Caco-2 (cell line): ENCODE measurements around the gene JUND. TPM values are rescaled to one million over a fixed set of nuclear protein-coding genes. Genes with fewer than 3 reads are reported as not detected.

Experiments used
- BruUV-seq: library from RNA; stranded (reverse); fragments of 400-500 nt; replicated peaks from 2 replicates; lab custom pipeline; 2021; lab: Mats Ljungman, UMichigan
- CTCF ChIA-PET: fragments of 300-600 bp; sonication (Branson Sonifier 250); formaldehyde crosslinking; loops from one replicate; lab custom pipeline; 2022; ENCODE audit warnings: antibody characterized with exemption; lab: Charles Lee
- POLR2A ChIA-PET: fragments of 300-600 bp; sonication (Branson Sonifier 250); formaldehyde crosslinking; loops from one replicate; lab custom pipeline; 2022; ENCODE audit warnings: antibody characterized with exemption; lab: Charles Lee
- DNase-seq, 2 experiments: peaks; one replicate each; pipeline versions ENCODE4 v3.0.0 to v3.0.0-alpha.2; 2020 to 2022
- H3K27me3 ChIP-seq: replicated peaks from 2 replicates; pipeline ENCODE4 v1.6.0; 2011; ENCODE audit warnings: low read length; ENCODE audit not compliant: control insufficient read depth, insufficient read depth
- H3K36me3 ChIP-seq: 2 replicates; pipeline ENCODE4 v1.5.1; 2011; ENCODE audit warnings: low read length; ENCODE audit not compliant: control insufficient read depth, insufficient read depth
- H3K4me1 ChIP-seq: fragments of 250-450 bp; sonication (Bioruptor Pico); 2 replicates; pipeline ENCODE4 v1.5.1; 2020; ENCODE audit warnings: mild to moderate bottlenecking
- H3K4me3 ChIP-seq: 2 replicates; pipeline ENCODE4 v1.5.1; 2011; ENCODE audit warnings: low read depth, mild to moderate bottlenecking, control low read depth, low read length
- H3K9me3 ChIP-seq: fragments of 250-450 bp; sonication (Bioruptor Pico); 2 replicates; pipeline ENCODE4 v1.5.1; 2020; ENCODE audit warnings: mild to moderate bottlenecking, moderate library complexity
- H3K27ac Mint-ChIP-seq: one replicate; pipeline ENCODE4 v1.8.0; 2022; ENCODE audit warnings: mixed read lengths; ENCODE audit not compliant: unreplicated experiment
- H3K27me3 Mint-ChIP-seq: one replicate; pipeline ENCODE4 v1.8.0; 2022; ENCODE audit warnings: mixed read lengths; ENCODE audit not compliant: insufficient read depth, unreplicated experiment
- H3K36me3 Mint-ChIP-seq: one replicate; pipeline ENCODE4 v1.8.0; 2022; ENCODE audit warnings: mild to moderate bottlenecking, mixed read lengths; ENCODE audit not compliant: insufficient read depth, unreplicated experiment
- H3K4me1 Mint-ChIP-seq: one replicate; pipeline ENCODE4 v1.8.0; 2022; ENCODE audit warnings: low read depth, mixed read lengths; ENCODE audit not compliant: unreplicated experiment
- H3K4me3 Mint-ChIP-seq: one replicate; pipeline ENCODE4 v1.8.0; 2022; ENCODE audit warnings: mild to moderate bottlenecking, moderate library complexity, mixed read lengths; ENCODE audit not compliant: unreplicated experiment
- H3K9me3 Mint-ChIP-seq: one replicate; pipeline ENCODE4 v1.8.0; 2022; ENCODE audit warnings: mixed read lengths; ENCODE audit not compliant: unreplicated experiment
- CTCF ChIP-seq, 2 experiments: fragments of 200-600 bp in 1 of 2; IDR thresholded peaks; 1 replicate in 1 of 2; 2 replicates in 1 of 2; pipeline versions ENCODE4 v1.5.1 to v1.8.0; 2011 to 2022; ENCODE audit warnings: antibody characterized with exemption in 1 of 2, control low read depth in 1 of 2, inconsistent platforms in 1 of 2, low read depth in 1 of 2, low read length in 1 of 2, mild to moderate bottlenecking in 1 of 2, moderate library complexity in 1 of 2; ENCODE audit not compliant: insufficient read depth in 1 of 2, severe bottlenecking in 1 of 2, unreplicated experiment in 1 of 2
- intact Hi-C: fragments of 100-400 bp; cut with micrococcal nuclease; formaldehyde crosslinking; loops from one replicate; pipeline ENCODE4 v1.10.0; 2022; ENCODE audit not compliant: unreplicated experiment
- total RNA-seq: library from RNA; stranded (reverse); gene quantifications from 2 replicates; pipeline ENCODE4 v1.2.3, GENCODE V29; 2022

The JUND gene
- total RNA-seq, 1 experiment from 2014 or later, result 75.5 TPM

DNA sequence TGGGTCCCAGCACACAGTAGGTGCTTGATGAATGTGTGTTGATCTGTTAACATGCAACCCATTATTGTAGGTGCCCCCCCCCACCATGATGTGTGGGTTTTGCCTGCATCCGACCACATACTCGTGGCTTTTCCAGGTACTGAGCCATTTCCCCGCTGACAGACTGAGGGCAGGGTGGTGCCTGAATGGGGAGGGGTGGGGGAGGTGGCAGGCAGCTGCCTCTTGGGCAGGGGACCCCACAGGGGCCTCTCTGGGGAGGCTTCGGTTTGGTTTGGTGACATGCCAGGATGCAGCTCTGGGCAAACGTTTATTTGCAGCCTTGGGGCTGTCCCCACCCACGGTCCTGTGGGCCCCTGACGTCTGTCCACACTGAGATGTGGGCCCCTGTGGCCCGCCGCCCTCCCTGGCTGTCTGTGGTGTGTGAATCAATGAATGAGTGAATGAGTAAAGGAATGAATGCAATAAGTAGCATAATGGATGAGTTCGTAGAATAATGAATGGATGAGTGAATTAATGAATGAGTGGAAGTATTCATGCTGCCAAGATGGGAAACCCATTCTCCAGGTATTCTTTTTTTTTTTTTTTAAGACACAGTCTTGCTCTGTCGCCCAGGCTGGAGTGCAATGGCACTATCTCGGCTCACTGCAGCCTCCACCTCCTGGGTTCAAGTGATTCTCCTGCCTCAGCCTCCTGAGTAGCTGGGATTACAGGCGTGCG, 9.0 kb upstream of the JUND start:
- H3K36me3 ChIP-seq, result no peaks in the 10 kb centered on the region
- no peaks in the 10 kb centered on the region for H3K9me3 ChIP-seq
- no peak overlapping the region for H3K4me3 ChIP-seq
- Mint-ChIP-seq H3K36me3 (peaks cover 7% of the 10 kb centered on the region), H3K9me3 (no peaks in the 10 kb centered on the region), H3K27me3 (no peaks in the 10 kb centered on the region), H3K4me3 (peak overlapping the region; percentile 71), H3K27ac (peak overlapping the region; percentile 92), H3K4me1 (peaks cover 13% of the 10 kb centered on the region)
- ChIA-PET POLR2A (interaction anchor here (1.0 kb wide), 1 partner anchor 32 kb away, joined by 3 read pairs; no protein-coding TSS in a partner anchor), CTCF (interaction anchor here (3.0 kb wide), 1 partner anchor 11 kb away, joined by 82 read pairs; the partner anchor contains the start of gene JUND)
- intact Hi-C loops, result no loop called here
- no peaks in the 10 kb centered on the region for H3K27me3 ChIP-seq
- BruUV-seq, result no TSS peak
- no peak for TF ChIP-seq CTCF (IDR thresholded peaks at IDR 0.05; ENCODE audit: insufficient read depth in 1 of 2, low read depth in 1 of 2, low read length in 1 of 2, severe bottlenecking in 1 of 2, unreplicated experiment in 1 of 2)
- H3K4me1 ChIP-seq, result peaks cover 18% of the 10 kb centered on the region
- DNase-seq, result no peak

- H3K4me1 Mint-ChIP-seq, result peaks cover 13% of the 10 kb centered on the region
These were observed 8.3 kb upstream of the JUND start for GRCh38 chr19:18289471-18290301.

More at GRCh38 chr19:18289471-18290301, 8.3 kb upstream of the JUND start:
- H3K36me3 Mint-ChIP-seq, result peaks cover 7% of the 10 kb centered on the region
- Histone ChIP-seq H3K9me3 (no peaks in the 10 kb centered on the region), H3K4me3 (no peak overlapping the region), H3K36me3 (no peaks in the 10 kb centered on the region), H3K4me1 (peaks cover 18% of the 10 kb centered on the region), H3K27me3 (no peaks in the 10 kb centered on the region)
- no peak overlapping the region for H3K4me3 Mint-ChIP-seq
- POLR2A ChIA-PET, result interaction anchor here (0.6 to 1.0 kb wide), 3 partner anchors 32 to 81 kb away, joined by 3 to 18 read pairs (median 9); no protein-coding TSS in a partner anchor
- CTCF ChIA-PET, result interaction anchor here (0.8 kb wide), 1 partner anchor 112 kb away, joined by 5 read pairs; no protein-coding TSS in a partner anchor
- H3K27ac Mint-ChIP-seq, result no peak overlapping the region
- no TSS peak for BruUV-seq
- no peak for DNase-seq
- no peak for TF ChIP-seq CTCF (IDR thresholded peaks at IDR 0.05; ENCODE audit: insufficient read depth in 1 of 2, low read depth in 1 of 2, low read length in 1 of 2, severe bottlenecking in 1 of 2, unreplicated experiment in 1 of 2)
- intact Hi-C loops, result no loop called here
- no peaks in the 10 kb centered on the region for H3K9me3 Mint-ChIP-seq
- H3K27me3 Mint-ChIP-seq, result no peaks in the 10 kb centered on the region
